ENCODE data around the gene TPCN2. TPM values are rescaled to one million over a fixed set of nuclear protein-coding genes. Genes with fewer than 3 reads are reported as not detected.
A peak's percentile ranks its signal among the peaks of the same experiment; 100 is the strongest.

TPCN2 gene
- total RNA-seq, 1 donor from 2014 or later, result 14.2 TPM

DNA sequence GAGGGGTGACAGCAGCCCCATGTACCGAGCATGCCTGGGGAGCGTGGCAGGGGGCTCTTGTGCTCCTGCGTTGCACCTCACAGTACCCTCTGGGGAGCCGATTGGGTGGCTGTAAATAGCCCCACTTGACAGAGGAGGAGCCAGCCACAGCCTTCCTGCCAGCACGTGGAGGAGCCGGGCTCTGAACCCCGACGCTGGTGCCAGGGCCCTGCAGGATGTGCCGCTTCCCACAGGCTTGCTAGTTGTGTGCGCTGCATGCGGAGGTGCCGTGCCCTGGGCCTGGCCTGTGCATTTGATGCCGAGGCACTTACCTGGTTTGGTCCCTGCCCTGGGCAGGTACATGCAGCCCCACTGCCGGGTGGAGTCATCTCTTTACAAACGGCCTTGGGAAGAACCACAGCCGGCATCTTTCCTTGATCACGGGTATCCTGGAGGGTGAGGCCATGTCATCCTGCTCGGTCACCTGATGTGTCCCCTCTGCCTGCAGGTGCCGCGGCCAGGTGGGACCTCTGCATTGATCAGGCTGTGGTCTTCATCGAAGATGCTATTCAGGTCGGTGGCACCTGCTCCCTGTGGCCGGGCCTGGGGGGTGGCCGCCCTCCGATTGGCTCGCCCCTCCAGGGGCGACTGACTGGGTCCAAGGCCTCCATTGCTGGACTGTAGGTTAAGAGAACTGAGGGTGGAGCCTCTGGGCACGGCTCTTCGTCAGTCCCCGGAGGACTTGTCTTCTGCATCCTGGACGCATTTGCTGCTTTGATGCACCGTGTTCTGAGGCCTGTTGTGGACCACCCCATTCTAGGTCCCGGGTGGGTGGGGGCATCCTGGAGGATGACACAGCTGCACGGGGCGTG is 5.0 kb downstream of the TPCN2 start:
- Mint-ChIP-seq H3K4me1 (peaks cover 21% of the 10 kb centered on the region), H3K36me3 (ENCODE audit: low read depth) (no peaks in the 10 kb centered on the region), H3K4me3 (no peak overlapping the region), H3K27ac (ENCODE audit: unreplicated experiment) (no peak overlapping the region), H3K27me3 (ENCODE audit: low read depth) (no peaks in the 10 kb centered on the region), H3K9me3 (no peaks in the 10 kb centered on the region)
- no peak for TF ChIP-seq CTCF (conservative IDR thresholded peaks at IDR 0.05)
- DNase-seq (ENCODE audit: low read depth, low spot score), result no peak

GRCh38 chr11:69054397-69055211 is 5.9 kb downstream of the TPCN2 start:
- no peak overlapping the region for H3K27ac Mint-ChIP-seq (ENCODE audit: unreplicated experiment)
- H3K4me1 Mint-ChIP-seq, result peaks cover 20% of the 10 kb centered on the region
- H3K4me3 Mint-ChIP-seq, result no peak overlapping the region
- no peak for DNase-seq (ENCODE audit: low read depth, low spot score)
- no peaks in the 10 kb centered on the region for H3K36me3 Mint-ChIP-seq (ENCODE audit: low read depth)
- no peaks in the 10 kb centered on the region for H3K27me3 Mint-ChIP-seq (ENCODE audit: low read depth)
- TF ChIP-seq CTCF (conservative IDR thresholded peaks at IDR 0.05), result no peak
- H3K9me3 Mint-ChIP-seq, result no peaks in the 10 kb centered on the region

DNA sequence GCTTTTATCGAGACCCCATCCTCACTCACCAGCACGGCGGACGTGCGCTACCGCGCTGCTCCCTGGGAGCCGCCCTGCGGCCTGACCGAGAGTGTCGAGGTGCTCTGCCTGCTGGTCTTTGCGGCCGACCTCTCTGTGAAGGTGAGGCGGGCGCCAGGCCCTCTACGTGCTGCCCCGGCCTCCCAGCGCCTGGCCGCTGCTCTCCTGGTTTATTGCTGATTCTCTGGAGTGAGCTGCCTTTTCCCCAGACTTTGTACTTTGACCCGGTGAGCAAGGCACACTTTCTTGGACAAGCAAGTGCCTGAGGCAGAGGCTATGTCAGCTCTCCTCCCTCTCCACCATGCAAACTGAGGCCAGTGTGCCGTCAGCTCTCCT is 6.5 kb downstream of the TPCN2 start:
- Mint-ChIP-seq H3K27ac (ENCODE audit: unreplicated experiment) (peak overlapping the region; percentile 35), H3K27me3 (ENCODE audit: low read depth) (no peaks in the 10 kb centered on the region), H3K9me3 (no peaks in the 10 kb centered on the region), H3K4me3 (no peak overlapping the region), H3K4me1 (peaks cover 17% of the 10 kb centered on the region), H3K36me3 (ENCODE audit: low read depth) (no peaks in the 10 kb centered on the region)
- DNase-seq (ENCODE audit: low read depth, low spot score), result no peak
- no peak for TF ChIP-seq CTCF (conservative IDR thresholded peaks at IDR 0.05)

DNA sequence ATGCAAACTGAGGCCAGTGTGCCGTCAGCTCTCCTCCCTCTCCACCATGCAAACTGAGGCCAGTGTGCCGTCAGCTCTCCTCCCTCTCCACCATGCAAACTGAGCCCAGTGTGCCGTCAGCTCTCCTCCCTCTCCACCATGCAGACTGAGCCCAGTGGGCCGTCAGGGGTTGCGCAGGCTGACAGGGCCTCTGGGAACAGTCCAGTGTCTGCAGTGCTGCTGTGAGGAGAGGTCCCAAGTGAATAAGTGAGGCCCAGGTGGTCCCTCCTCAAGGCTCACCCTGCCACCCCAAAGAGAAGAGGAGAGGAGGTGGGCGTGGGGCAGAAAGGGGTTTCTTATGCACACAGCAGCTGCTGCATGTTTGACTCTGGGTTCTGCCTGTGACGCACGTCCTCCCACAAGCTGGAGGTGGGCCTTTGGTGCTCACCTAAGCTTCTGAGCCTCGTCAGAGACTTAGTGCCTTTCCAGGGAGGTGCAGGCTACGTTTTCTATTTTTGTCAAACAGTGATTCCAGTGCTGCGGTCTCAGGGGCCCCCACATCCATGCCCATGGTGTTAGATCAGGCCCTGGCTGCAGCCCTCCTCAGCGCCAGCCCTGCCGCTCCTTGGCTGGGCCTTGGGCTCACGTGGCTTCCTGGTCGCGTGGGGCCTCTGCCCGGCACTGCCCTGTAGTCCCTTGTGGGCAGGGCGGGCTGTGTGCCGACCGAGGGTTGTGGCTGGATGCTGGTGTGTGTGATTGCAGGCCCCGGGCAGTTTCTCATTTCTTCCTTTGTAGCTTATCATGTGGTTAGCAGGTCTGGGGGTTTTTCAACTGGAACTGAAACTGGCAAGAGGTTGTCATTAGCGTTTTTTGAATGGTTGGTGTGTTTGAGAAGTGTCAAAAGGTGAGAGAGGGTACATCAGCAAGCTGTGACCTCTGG is 7.1 kb downstream of the TPCN2 start:
- Mint-ChIP-seq H3K27ac (ENCODE audit: unreplicated experiment) (no peak overlapping the region), H3K9me3 (no peaks in the 10 kb centered on the region), H3K27me3 (ENCODE audit: low read depth) (no peaks in the 10 kb centered on the region), H3K36me3 (ENCODE audit: low read depth) (no peaks in the 10 kb centered on the region), H3K4me1 (peaks cover 17% of the 10 kb centered on the region), H3K4me3 (no peak overlapping the region)
- TF ChIP-seq CTCF (conservative IDR thresholded peaks at IDR 0.05), result no peak
- DNase-seq (ENCODE audit: low read depth, low spot score), result no peak

- no peak for TF ChIP-seq CTCF (conservative IDR thresholded peaks at IDR 0.05)
- H3K27me3 Mint-ChIP-seq (ENCODE audit: low read depth), result no peaks in the 10 kb centered on the region
- H3K36me3 Mint-ChIP-seq (ENCODE audit: low read depth), result no peaks in the 10 kb centered on the region
- no peaks in the 10 kb centered on the region for H3K9me3 Mint-ChIP-seq
- H3K4me3 Mint-ChIP-seq, result no peak overlapping the region
- no peak for DNase-seq (ENCODE audit: low read depth, low spot score)
- peaks cover 3% of the 10 kb centered on the region for H3K4me1 Mint-ChIP-seq
- no peak overlapping the region for H3K27ac Mint-ChIP-seq (ENCODE audit: unreplicated experiment)
These were observed 8.5 kb downstream of the TPCN2 start for GRCh38 chr11:69057236-69057635.

Data from neural crest cell (in vitro differentiated cells).